GM21423 (cell line): ENCODE results near the gene ID2.
"Not testable (repeated sequence)": the region's sequence is repeated elsewhere in the genome, so short reads cannot be mapped to it uniquely, and the experiment has no call there.

Experiments
- ATAC-seq: cut with Tn5 transposase; IDR thresholded peaks from one replicate; pipeline ENCODE4 v1.9.1; 2021; ENCODE audit warnings: mild to moderate bottlenecking, moderate library complexity; ENCODE audit not compliant: unreplicated experiment

ID2 gene

GRCh38 chr2:8725838-8726237 lies 44.0 kb downstream of the ID2 start:
- ATAC-seq = no peak

- no peak for ATAC-seq
Observed at GRCh38 chr2:8728305-8729015, 46.6 kb downstream of the ID2 start.

GRCh38 chr2:8729101-8729500 lies 47.2 kb downstream of the ID2 start:
- not testable (repeated sequence) for ATAC-seq

- ATAC-seq = no peak
Observed at GRCh38 chr2:8729939-8730338, 48.1 kb downstream of the ID2 start.

GRCh38 chr2:8732601-8733000 lies 50.7 kb downstream of the ID2 start:
- ATAC-seq = no peak
